ENCODE measurements around the gene PKNOX2. TPM values are rescaled to one million over a fixed set of nuclear protein-coding genes. Genes with fewer than 3 reads are reported as not detected.

Gene PKNOX2
- total and polyA plus RNA-seq, 2 of the 4 experiments (the other 2 are of a cell fraction) = 0.72 to 2.3 TPM

DNA sequence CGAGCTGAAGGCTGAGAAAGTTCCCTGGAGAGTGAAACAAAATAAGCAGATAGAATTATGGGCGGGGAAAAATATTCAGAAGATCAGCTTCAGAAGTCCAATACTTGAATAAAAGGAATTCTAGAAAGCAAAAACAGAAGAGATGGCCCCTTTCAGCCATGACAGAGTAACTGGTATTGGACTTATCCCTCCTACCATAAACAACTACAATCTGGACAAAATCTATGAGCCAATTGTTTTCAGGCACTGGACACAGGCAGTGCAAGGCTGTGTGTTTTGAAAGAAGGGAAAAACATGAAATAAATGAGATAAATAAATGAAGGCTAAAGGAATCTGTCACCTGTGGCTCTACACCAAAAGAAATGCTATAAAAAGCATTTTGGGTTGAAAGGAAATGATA, 305.8 kb downstream of the PKNOX2 start:
- dilution Hi-C loops (cut with HindIII; ENCODE audit: low sequenced_read_pairs, unreplicated experiment) = no loop called here

More for the DNA sequence above, 305.8 kb downstream of the PKNOX2 start:
- no TSS peak for BruUV-seq (replicated peaks)
- Histone ChIP-seq H3K27me3 (ENCODE audit: control insufficient read depth, insufficient read depth, low read length) (no peaks in the 10 kb centered on the region), H4K20me1 (ENCODE audit: insufficient read depth, low read length) (no peaks in the 10 kb centered on the region), H3K9me1 (ENCODE audit: insufficient read depth, low read length) (no peaks in the 10 kb centered on the region; the same call in 1 of the 2 replicates), H3K4ac (ENCODE audit: low read depth, low read length) (no peak overlapping the region), H3K56ac (ENCODE audit: extremely low read depth, insufficient read depth, low read length) (no peak overlapping the region), H3K23ac (ENCODE audit: low read depth, low read length) (no peak overlapping the region), H4K8ac (ENCODE audit: low read depth in 2 of 2, low read length in 2 of 2) (no peak overlapping the region), H2BK120ac (ENCODE audit: low read depth, low read length) (no peak overlapping the region), H4K5ac (ENCODE audit: low read depth, low read length) (no peak overlapping the region), H3K4me2 (ENCODE audit: low read depth, low read length) (no peak overlapping the region), H3K9me3 (ENCODE audit: control insufficient read depth, insufficient read depth, low read length) (no peaks in the 10 kb centered on the region), H2AK5ac (ENCODE audit: low read depth, low read length) (no peak overlapping the region), H2AFZ (replicated peaks; ENCODE audit: low read length, poor library complexity) (no peak overlapping the region), H3K18ac (ENCODE audit: low read depth, low read length) (no peak overlapping the region), H3K4me3 (ENCODE audit: insufficient read depth, low read depth, low read length) (no peak overlapping the region), H3K79me1 (ENCODE audit: low read depth in 1 of 2, low read length in 2 of 2) (no peaks in the 10 kb centered on the region), H3K27ac (ENCODE audit: insufficient read depth, low read length) (no peak overlapping the region), H2BK15ac (ENCODE audit: low read depth, low read length) (no peak overlapping the region), H4K91ac (ENCODE audit: insufficient read depth, low read depth, low read length) (no peak overlapping the region), H2AK9ac (replicated peaks; ENCODE audit: low read depth, low read length, poor library complexity) (no peak overlapping the region), H3K36me3 (ENCODE audit: control insufficient read depth, insufficient read depth, low read length) (no peaks in the 10 kb centered on the region), H3K9ac (ENCODE audit: low read depth, low read length) (no peak overlapping the region), H3K14ac (replicated peaks; ENCODE audit: low read depth, low read length) (no peak overlapping the region), H2BK20ac (ENCODE audit: low read depth, low read length) (no peak overlapping the region), H2BK5ac (ENCODE audit: low read depth, low read length, poor library complexity, severe bottlenecking) (no peak overlapping the region), H3K4me1 (ENCODE audit: control insufficient read depth, insufficient read depth, low read length) (no peaks in the 10 kb centered on the region; the same call in 1 of the 2 replicates)
- in situ Hi-C loops (cut with MboI; ENCODE audit: low sequenced_read_pairs) = no loop called here
- intact Hi-C loops (cut with micrococcal nuclease) = no loop called here
- ATAC-seq (ENCODE audit: low read depth) = no peak
- no peak for TF ChIP-seq NFE2L2 (IDR thresholded peaks at IDR 0.05; ENCODE audit: low read depth, low read length)
- TF ChIP-seq BHLHE40 (IDR thresholded peaks at IDR 0.05; ENCODE audit: low read depth, low read length) = no peak
- TF ChIP-seq CHD1 (IDR thresholded peaks at IDR 0.05; ENCODE audit: low read depth, low read length) = no peak
- CTCF ChIA-PET = no interaction called here
- POLR2A ChIA-PET (ENCODE audit: unreplicated experiment) = no interaction called here
- DNase-seq = no peak
- no CpG with 5 or more reads among the region's 2 CpGs for WGBS, 2 experiments (ENCODE audit: extremely low coverage in 2 of 2, insufficient read length in 1 of 2)

Measured in IMR-90 (cell line).